Measurements from ENCODE around the gene LAMA2. TPM values are rescaled to one million over a fixed set of nuclear protein-coding genes. Genes with fewer than 3 reads are reported as not detected.

Gene LAMA2
- total RNA-seq (2022) (0.02 and 0.05 TPM in 2 replicates), Bru-seq, nascent RNA (percentile 3 among the genes with signal in this experiment), BruChase-seq, experiment 1, labeled RNA remaining after a 2-hour chase (percentile 4 among the genes with signal in this experiment), BruChase-seq, experiment 2, labeled RNA remaining after a 6-hour chase (percentile 3 among the genes with signal in this experiment)
- long read RNA-seq = 0 reads

GRCh38 chr6:128882991-128883611 is at the start of gene LAMA2:
TSS of gene LAMA2 (plus strand) at chr6:128883138. CDS start at chr6:128883246, 108 bp downstream.
- Mint-ChIP-seq H3K27ac (ENCODE audit: unreplicated experiment) (no peak within 1 kb of the TSS), H3K9me3 (ENCODE audit: unreplicated experiment) (no peaks in the 10 kb centered on the region), H3K4me3 (ENCODE audit: unreplicated experiment) (no peak within 1 kb of the TSS), H3K4me1 (ENCODE audit: low read depth, unreplicated experiment) (no peaks in the 10 kb centered on the region), H3K27me3 (ENCODE audit: insufficient read depth, unreplicated experiment) (peaks cover 2% of the 10 kb centered on the region), H3K36me3 (ENCODE audit: insufficient read depth, unreplicated experiment) (no peaks in the 10 kb centered on the region)
- Histone ChIP-seq H3K4me1 (no peaks in the 10 kb centered on the region), H3K36me3 (ENCODE audit: control insufficient read depth, insufficient read depth, low read length) (no peaks in the 10 kb centered on the region), H3K27me3 (replicated peaks; ENCODE audit: control insufficient read depth, insufficient read depth, low read length) (no peaks in the 10 kb centered on the region), H3K9me3 (no peaks in the 10 kb centered on the region), H3K4me3 (ENCODE audit: low read depth, low read length) (no peak within 1 kb of the TSS)
- intact Hi-C loops (cut with micrococcal nuclease; ENCODE audit: unreplicated experiment) = no loop called here
- ChIA-PET CTCF (no interaction called here), POLR2A (no interaction called here)
- no TSS peak for BruUV-seq (replicated peaks)
- TF ChIP-seq, protein P1, sequence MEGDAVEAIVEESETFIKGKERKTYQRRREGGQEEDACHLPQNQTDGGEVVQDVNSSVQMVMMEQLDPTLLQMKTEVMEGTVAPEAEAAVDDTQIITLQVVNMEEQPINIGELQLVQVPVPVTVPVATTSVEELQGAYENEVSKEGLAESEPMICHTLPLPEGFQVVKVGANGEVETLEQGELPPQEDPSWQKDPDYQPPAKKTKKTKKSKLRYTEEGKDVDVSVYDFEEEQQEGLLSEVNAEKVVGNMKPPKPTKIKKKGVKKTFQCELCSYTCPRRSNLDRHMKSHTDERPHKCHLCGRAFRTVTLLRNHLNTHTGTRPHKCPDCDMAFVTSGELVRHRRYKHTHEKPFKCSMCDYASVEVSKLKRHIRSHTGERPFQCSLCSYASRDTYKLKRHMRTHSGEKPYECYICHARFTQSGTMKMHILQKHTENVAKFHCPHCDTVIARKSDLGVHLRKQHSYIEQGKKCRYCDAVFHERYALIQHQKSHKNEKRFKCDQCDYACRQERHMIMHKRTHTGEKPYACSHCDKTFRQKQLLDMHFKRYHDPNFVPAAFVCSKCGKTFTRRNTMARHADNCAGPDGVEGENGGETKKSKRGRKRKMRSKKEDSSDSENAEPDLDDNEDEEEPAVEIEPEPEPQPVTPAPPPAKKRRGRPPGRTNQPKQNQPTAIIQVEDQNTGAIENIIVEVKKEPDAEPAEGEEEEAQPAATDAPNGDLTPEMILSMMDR (IDR thresholded peaks at IDR 0.05; ENCODE audit: insufficient read depth in 1 of 2, low read depth in 1 of 2, low read length in 1 of 2, severe bottlenecking in 1 of 2, unreplicated experiment in 1 of 2) = no peak
- no peak for DNase-seq

GRCh38 chr6:128836761-128837160 is 46.2 kb upstream of the LAMA2 start:
- no peaks in the 10 kb centered on the region for H3K9me3 ChIP-seq
- no peaks in the 10 kb centered on the region for H3K4me1 ChIP-seq
- Mint-ChIP-seq H3K4me1 (ENCODE audit: low read depth, unreplicated experiment) (no peaks in the 10 kb centered on the region), H3K27me3 (ENCODE audit: insufficient read depth, unreplicated experiment) (no peaks in the 10 kb centered on the region), H3K27ac (ENCODE audit: unreplicated experiment) (no peak overlapping the region), H3K4me3 (ENCODE audit: unreplicated experiment) (no peak overlapping the region), H3K9me3 (ENCODE audit: unreplicated experiment) (no peaks in the 10 kb centered on the region), H3K36me3 (ENCODE audit: insufficient read depth, unreplicated experiment) (no peaks in the 10 kb centered on the region)
- CTCF ChIA-PET = no interaction called here
- no peaks in the 10 kb centered on the region for H3K27me3 ChIP-seq (replicated peaks; ENCODE audit: control insufficient read depth, insufficient read depth, low read length)
- intact Hi-C loops (cut with micrococcal nuclease; ENCODE audit: unreplicated experiment) = no loop called here
- BruUV-seq (replicated peaks) = no TSS peak
- H3K4me3 ChIP-seq (ENCODE audit: low read depth, low read length) = no peak overlapping the region
- POLR2A ChIA-PET = no interaction called here
- H3K36me3 ChIP-seq (ENCODE audit: control insufficient read depth, insufficient read depth, low read length) = no peaks in the 10 kb centered on the region
- TF ChIP-seq, protein P1 (IDR thresholded peaks at IDR 0.05; ENCODE audit: insufficient read depth in 1 of 2, low read depth in 1 of 2, low read length in 1 of 2, severe bottlenecking in 1 of 2, unreplicated experiment in 1 of 2) = no peak
- no peak for DNase-seq

GRCh38 chr6:128841518-128841917 is 41.4 kb upstream of the LAMA2 start:
- H3K27me3 Mint-ChIP-seq (ENCODE audit: insufficient read depth, unreplicated experiment) = no peaks in the 10 kb centered on the region
- POLR2A ChIA-PET = no interaction called here

More at GRCh38 chr6:128841518-128841917, 41.4 kb upstream of the LAMA2 start:
- H3K4me1 Mint-ChIP-seq (ENCODE audit: low read depth, unreplicated experiment) = no peaks in the 10 kb centered on the region
- no peaks in the 10 kb centered on the region for H3K9me3 Mint-ChIP-seq (ENCODE audit: unreplicated experiment)
- H3K4me3 Mint-ChIP-seq (ENCODE audit: unreplicated experiment) = no peak overlapping the region
- no peak for DNase-seq
- CTCF ChIA-PET = no interaction called here
- no peak overlapping the region for H3K27ac Mint-ChIP-seq (ENCODE audit: unreplicated experiment)
- no peak overlapping the region for H3K4me3 ChIP-seq (ENCODE audit: low read depth, low read length)
- no peaks in the 10 kb centered on the region for H3K4me1 ChIP-seq
- BruUV-seq (replicated peaks) = no TSS peak
- no peaks in the 10 kb centered on the region for H3K9me3 ChIP-seq
- no peaks in the 10 kb centered on the region for H3K27me3 ChIP-seq (replicated peaks; ENCODE audit: control insufficient read depth, insufficient read depth, low read length)
- no peaks in the 10 kb centered on the region for H3K36me3 Mint-ChIP-seq (ENCODE audit: insufficient read depth, unreplicated experiment)
- intact Hi-C loops (cut with micrococcal nuclease; ENCODE audit: unreplicated experiment) = no loop called here
- TF ChIP-seq, protein P1 (IDR thresholded peaks at IDR 0.05; ENCODE audit: insufficient read depth in 1 of 2, low read depth in 1 of 2, low read length in 1 of 2, severe bottlenecking in 1 of 2, unreplicated experiment in 1 of 2) = no peak
- no peaks in the 10 kb centered on the region for H3K36me3 ChIP-seq (ENCODE audit: control insufficient read depth, insufficient read depth, low read length)
